Measurements from ENCODE around the gene PFDN1.
"Not testable (repeated sequence)": the region's sequence is repeated elsewhere in the genome, so short reads cannot be mapped to it uniquely, and the experiment has no call there.

Gene PFDN1

DNA sequence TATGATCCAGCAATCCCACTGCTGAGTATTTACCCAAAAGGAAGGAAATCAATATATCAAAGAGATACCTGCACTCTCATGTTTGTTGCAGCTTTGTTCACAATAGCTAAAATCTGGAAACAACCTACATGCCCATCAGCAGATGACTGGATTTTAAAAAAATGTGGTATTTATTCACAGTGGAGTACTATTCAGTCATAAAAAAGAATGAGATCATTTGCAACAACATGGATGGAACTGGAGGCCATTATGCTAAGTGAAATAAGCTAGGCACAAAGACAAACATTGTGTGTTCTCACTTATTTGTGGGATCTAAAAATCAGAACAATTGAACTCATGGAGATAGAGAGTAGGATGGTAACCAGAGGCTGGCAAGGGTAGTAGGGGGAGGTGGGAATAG is 94.8 kb downstream of the PFDN1 start:
- no peak for DNase-seq

- no peak for DNase-seq
Observed at GRCh38 chr5:140207250-140207964, 95.5 kb downstream of the PFDN1 start.

DNA sequence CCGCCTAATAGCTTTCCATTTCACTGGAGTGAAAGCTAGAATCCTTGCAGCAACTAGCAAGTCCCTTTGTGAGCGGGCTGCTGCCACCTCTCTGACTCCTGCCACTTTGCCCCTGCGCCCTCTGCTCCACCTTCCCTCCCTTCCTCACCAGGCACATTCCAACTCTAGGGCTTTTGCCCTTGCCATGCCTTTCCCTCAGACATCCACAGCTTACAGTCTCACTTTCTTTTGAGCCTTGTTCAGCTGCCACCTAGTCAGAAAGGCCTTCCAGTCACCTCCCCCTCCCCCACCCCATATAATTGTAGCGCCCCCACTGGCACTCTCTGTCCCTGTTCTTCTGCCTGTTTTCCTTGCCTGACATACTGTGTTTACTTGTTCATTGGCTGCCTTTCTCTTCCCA is 96.9 kb downstream of the PFDN1 start:
- no peak for DNase-seq

- DNase-seq, result no peak
Observed at GRCh38 chr5:140205216-140205615, 97.7 kb downstream of the PFDN1 start.

GRCh38 chr5:140202610-140203009 is 100.3 kb downstream of the PFDN1 start:
- DNase-seq, result no peak

DNA sequence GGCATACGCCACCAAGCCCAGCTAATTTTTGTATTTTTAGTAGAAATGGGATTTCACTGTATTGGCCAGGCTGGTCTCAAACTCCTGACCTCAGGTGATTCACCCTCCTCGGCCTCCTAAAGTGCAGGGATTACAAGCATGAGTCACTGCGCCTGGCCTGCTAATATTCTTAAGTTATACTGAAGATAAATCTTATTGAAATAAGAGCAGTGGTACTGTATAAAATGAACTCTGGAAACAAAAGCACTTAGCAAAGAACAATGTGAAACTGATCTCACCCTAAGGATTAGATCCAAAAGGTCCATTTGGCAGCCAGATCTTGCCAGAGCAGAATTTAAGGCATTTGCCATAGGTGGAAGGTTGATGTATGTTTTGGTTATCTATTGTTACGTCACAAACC is 100.8 kb downstream of the PFDN1 start:
- no peak for DNase-seq

DNA sequence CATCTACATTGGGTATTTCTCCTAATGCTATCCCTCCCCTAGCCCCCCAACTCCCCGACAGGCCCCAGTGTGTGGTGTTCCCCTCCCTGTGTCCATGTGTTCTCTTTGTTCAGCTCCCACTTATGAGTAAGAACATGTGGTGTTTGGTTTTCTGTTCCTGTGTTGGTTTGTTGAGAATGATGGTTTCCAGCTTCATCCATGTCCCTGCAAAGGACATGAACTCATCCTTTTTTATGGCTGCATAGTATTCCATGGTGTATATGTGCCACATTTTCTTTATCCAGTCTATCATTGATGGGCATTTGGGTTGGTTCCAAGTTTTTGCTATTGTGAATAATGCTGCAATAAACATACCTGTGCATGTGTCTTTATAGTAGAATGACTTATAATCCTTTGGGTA is 104.0 kb downstream of the PFDN1 start:
- DNase-seq, result not testable (repeated sequence)

DNA sequence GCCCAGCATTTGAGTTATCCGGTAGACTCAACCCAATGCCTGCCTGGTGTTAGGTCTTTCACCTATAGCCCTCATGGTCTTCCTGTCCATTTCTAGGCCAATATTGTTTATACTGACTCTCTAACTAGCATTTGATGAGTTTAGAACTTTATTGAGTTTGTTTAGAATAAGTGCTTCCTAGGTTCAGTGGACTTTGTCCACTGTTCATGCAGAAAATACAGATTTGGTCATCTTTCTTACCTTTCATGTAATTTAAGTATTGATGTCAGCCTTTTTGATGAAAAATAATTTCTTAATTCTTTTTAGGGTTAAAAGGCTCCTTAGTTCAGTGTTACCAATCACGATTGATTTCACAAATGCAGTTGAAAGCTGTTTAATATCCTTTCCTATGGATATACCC is 105.9 kb downstream of the PFDN1 start:
- no peak for DNase-seq

DNA sequence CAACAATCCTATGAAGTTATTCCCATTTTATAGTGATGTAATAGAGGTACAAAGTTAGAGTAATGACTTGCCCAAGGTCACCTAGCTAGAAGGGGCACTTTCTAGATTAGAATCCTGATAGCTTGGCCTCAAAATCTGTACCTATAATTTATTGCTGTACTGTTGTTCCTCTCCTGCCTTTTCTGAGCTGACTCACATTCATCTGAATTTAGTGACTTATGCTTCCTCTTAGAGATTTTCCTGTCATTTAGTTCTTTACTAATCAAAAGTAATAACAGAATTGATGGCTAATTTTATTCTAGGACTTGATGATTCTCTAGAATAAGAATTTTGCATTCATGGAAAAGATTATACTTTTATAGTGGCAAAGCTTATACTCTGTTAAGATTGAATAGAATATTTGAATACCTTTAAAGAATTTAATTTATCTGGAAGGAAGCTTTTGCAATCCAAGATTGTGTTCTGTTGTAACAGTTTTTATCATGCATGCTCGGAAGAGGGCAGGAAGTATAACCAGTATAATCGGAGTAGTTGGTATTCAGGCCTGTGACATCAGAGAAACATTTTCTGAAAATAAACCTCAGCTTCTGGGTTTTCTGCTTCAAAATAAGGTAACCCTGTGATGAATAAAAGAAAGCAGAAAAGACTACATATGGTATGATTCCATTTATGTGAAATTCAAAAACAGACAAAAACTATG is 106.6 kb downstream of the PFDN1 start:
- no peak for DNase-seq

Measured in NCI-H1105 treated with DMSO at 0.1 percent for 48 hours (cell line).